AG09309 (cell line): ENCODE measurements around the gene POM121C.
"Not testable (repeated sequence)": the region's sequence is repeated elsewhere in the genome, so short reads cannot be mapped to it uniquely, and the experiment has no call there.

ENCODE experiments used
- DNase-seq: peaks from one replicate; pipeline ENCODE4 v3.0.0-alpha.2; 2010; ENCODE audit warnings: low read depth
- H3K4me3 ChIP-seq: 2 replicates; pipeline ENCODE4 v1.5.1; 2011; ENCODE audit warnings: mild to moderate bottlenecking, low read depth, low read length, moderate library complexity; ENCODE audit not compliant: control insufficient read depth

POM121C gene

DNA sequence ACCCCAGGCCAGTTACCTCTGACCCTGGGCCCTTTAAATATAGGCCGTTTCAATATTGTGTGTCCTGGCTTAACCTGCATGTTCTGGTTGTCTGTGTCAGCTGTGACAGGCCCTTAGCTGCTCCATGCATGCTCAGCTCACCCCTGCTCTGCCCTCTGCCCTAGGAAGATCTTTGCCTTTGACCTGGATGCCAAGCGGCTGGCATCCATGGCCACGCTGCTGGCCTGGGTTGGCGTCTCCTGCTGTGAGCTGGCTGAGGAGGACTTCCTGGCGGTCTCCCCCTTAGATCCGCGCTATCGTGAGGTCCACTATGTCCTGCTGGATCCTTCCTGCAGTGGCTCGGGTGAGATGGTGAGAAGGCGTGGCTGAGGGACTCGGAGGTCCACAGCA, 70.7 kb downstream of the POM121C start:
- not testable (repeated sequence) for DNase-seq, H3K4me3 ChIP-seq

DNA sequence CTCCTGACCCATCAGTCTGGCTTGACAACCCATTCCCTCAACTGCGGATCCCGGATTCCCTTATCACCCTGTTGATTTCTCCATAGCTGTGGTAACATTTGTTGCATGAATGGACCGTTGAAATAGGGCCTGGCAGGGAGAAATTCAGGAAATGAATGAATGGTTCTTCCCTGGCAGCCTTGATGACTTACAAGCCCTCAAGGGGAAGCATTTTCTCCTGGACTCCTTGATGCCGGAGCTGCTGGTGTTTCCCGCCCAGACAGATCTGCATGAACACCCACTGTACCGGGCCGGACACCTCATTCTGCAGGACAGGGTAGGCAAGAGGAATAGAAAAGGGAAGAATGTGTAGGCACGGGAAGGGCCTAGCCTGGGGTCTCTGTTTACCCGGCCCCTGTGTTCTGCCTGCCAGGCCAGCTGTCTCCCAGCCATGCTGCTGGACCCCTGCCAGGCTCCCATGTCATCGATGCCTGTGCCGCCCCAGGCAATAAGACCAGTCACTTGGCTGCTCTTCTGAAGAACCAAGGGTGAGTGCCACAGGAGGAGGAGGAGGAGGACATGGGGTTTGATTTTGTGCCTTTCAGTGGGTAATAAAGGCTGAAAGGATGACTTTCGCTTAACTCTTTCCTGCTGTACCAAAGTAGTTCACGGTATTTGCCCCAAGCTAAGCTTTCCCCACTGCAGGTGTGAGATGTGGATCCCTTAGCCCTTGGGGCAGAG, 71.2 kb downstream of the POM121C start:
- not testable (repeated sequence) for H3K4me3 ChIP-seq, DNase-seq

DNA sequence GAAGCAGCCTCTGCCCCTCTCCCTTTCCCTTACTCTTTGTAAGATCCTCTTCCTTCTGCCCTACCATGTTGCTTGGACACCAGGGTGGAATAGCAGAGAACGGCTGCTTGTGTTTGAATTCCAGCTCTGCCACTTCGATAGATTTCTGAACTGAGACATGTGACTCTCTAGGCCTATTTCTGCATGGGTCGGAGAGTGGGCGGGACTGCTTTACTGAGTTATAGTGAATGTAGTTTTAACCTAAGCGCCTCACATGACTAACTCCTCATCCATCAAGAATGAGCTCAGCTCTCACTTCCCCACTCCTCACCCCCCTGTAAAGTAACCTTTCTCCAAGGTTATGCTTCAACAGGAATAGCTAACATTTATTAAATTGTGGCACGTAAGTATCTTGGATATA, 71.9 kb downstream of the POM121C start:
- not testable (repeated sequence) for DNase-seq, H3K4me3 ChIP-seq

DNA sequence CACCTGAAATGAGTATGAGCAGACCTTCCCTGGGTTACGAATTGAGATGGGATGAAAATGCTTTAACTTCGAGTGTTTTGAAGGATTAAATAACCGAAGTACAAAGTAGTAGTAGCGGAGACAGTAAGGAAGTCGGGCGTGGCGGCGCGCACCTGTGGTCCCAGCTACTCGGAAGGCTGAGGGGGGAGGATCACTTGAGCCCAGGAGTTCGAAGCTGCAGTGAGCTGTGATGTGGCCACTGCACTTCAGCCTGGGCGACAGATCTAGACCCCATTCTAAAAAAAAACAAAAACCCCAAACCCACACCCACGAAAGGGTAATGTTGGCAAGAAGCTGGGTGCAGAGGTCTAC, 75.3 kb downstream of the POM121C start:
- not testable (repeated sequence) for H3K4me3 ChIP-seq, DNase-seq

DNA sequence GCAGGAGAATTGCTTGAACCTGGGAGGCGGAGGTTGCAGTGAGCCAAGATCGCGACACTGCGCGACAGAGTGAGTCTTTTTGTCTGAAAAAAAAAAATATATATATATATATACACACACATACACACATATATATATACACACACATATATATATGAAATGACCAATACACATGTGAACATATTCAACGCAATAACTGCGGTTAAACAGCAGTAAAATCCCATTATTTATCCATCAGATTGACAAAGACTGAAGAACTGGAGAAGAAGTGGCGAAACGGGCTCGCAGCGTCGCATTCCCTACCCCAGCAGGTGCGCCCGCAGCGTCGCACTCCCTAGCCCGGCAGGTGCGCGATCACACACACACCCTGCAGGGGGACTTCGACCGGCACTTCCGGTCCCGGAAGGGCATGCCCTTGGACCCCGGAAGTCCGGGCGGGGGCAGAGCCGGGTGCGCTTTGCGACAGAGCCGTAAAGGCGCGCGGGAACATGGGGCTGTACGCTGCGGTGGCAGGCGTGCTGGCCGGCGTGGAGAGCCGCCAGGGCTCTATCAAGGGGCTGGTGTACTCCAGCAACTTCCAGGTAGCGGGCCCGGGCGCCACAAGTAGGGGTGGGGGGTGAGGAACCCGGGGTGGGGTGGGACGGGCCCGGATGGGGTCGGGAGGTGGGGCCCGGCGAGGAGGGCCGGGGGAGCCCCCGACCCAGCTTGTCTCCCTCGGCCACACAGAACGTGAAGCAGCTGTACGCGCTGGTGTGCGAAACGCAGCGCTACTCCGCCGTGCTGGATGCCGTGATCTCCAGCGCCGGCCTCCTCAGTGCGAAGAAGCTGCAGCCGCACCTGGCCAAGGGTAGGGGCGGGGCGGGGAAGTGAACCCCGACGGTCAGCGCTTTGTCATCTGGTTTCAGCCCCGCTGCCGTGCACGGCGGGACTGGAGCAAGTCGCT, 75.9 kb downstream of the POM121C start:
- H3K4me3 ChIP-seq = peak overlapping the region; percentile 34
- DNase-seq = not testable (repeated sequence)

DNA sequence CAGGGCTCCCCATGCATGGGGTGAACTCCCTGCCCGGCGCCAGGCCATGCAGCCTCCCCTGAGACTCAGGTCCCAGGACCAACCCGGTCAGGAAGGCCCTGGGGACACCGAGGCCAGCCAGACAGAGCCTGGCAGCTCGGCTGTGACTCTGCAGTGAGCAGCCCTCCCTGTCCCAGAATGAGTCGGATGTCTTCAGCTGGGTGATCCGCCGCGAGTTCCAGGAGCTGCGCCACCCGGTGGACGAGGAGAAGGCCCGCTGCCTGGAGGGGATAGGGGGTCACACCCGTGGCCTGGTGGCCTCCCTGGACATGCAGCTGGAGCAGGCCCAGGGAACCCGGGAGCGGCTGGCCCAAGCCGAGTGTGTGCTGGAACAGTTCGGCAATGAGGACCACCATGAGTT, 81.4 kb downstream of the POM121C start:
- not testable (repeated sequence) for DNase-seq, H3K4me3 ChIP-seq

DNA sequence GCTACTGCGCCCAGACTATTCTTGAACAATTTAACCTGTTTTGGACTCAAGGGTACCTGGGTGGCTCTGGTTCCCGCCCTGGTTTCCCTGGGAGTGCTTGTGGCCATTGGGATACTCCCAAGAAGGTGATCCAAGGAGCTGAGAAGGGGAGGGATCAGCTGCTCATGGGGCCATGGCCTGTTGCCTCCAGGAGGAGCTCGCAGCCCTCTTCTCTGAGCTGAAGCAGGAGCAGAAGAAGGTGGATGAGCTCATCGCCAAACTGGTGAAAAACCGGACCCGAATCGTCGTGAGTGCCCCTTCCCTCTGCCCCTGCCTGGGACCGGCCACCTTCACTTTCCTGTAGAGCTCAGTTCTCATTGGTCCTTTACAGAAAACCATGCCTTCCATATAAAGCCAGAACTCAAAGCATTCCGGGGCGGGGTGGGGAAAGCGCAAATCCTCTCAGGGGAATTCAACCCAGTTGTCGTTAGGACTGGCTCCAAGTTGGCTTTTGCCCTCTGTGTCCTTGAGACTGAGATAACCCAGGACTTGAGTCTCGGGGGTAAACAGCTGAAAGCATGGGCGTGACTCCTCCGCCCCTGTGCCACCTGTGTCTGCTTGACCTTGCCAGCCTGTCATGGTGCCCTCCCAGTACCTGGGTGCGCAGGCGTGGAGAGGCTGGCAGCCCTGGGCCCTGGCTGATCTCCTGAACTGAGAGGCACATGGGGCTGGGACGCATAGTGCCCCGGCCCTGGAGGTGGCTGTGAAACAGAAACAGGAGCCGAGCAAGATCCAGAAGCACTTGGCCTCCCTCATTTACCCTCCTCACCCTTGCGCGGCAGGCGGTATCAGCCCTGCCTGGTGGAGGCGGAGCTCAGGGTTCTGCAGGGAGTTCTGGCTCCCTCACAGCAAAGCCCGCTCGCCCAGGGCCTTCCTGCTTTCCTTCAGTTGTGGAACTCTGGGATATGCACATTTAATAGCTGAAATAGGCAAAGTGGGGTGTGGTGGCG, 82.3 kb downstream of the POM121C start:
- DNase-seq, H3K4me3 ChIP-seq: not testable (repeated sequence)

DNA sequence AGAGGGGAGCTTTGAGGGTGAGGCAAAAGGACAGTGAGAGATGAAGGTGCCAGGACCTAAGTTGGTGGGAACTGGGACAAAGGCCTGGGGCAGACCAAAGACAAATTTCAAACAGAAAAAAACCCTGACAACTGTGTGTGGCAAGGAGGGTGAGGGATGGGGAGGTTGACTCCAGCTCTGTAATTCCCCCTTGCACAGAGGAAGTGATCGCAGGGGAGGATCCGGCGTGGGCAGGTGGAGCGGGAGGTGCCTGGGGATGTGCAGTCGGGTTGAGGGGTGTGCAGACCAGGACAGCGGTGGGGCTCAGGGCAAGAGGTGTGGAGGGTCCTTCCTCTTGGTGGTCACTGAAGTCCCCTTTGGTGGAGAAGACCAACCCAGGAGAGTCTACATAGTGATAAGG, 85.5 kb downstream of the POM121C start:
- not testable (repeated sequence) for H3K4me3 ChIP-seq, DNase-seq

DNA sequence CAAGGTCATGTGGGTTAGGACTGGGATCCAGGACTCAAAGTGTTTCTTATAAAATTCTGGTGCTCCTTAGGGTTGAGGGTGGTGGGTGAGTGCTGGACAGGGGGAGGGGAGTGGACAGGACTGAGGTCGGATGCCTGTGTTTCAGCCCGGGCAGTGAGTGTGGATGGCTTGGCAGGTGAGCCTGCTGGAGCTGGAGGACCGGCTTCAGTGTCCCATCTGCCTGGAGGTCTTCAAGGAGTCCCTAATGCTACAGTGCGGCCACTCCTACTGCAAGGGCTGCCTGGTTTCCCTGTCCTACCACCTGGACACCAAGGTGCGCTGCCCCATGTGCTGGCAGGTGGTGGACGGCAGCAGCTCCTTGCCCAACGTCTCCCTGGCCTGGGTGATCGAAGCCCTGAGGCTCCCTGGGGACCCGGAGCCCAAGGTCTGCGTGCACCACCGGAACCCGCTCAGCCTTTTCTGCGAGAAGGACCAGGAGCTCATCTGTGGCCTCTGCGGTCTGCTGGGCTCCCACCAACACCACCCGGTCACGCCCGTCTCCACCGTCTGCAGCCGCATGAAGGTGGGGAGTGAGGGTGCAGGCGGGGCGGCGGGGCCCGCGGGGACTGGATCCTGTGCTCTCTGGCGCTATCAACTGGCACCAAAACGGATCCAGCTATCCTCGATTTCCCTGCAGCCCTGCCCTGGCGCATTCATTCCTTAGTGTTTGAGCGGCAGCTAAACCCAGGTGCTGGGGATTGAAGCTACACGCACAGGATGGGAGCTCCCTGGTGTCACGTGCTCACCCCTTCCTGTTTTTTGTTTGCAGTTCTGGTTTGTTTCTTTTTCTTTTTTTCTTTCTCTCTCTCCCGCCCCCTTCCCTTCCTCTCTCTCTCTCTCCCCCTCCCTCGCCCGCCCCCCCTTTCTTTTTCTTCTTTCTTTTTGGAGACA, 87.1 kb downstream of the POM121C start:
- DNase-seq = not testable (repeated sequence)

DNA sequence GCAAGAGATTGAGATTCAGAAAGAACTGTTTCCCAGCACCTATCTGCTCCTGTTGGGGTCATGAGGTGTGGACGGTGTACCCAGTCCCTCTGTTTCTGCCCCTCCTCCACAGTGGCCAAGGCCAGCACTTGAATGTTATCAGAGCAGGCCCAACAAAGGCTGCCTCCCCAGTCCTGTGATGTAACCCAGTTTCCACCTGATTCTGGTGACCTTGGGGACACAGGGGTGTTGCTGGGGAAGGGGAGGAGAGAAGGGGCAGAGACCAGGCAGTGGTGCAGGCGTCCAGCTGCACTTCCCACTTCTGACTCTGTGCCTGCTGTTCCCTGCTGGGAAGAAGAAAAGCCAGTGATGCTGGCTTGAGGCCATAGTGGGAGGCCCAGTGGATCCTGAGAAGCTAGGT, 88.2 kb downstream of the POM121C start:
- not testable (repeated sequence) for DNase-seq, H3K4me3 ChIP-seq

More for the DNA sequence above, 87.1 kb downstream of the POM121C start:
- not testable (repeated sequence) for H3K4me3 ChIP-seq

DNA sequence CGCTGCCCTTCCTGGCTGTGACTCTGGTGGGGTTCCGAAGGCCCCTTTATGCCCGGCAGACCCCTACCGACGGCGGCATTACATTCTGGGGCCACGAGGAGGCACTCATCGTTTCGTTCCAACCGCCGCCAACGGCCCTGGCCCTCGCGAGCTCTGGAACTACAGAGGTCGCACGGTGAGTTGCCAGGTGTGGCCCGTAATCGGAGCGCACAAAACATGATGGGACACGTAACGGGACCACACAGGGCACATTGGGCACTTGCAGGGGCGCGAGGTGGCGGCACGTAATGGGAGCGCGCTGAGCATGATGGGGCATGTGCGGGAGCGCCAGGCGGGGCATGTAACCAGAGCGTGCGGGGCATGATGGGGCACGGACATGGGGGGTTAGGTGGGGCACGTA, 90.8 kb downstream of the POM121C start, which contains the start of gene TRIM73:
Gene TRIM73 (plus strand): TSS at position 301 of the 400 bp plus-strand sequence. CDS start 3,305 bp downstream, outside the sequence.
- not testable (repeated sequence) for DNase-seq

DNA sequence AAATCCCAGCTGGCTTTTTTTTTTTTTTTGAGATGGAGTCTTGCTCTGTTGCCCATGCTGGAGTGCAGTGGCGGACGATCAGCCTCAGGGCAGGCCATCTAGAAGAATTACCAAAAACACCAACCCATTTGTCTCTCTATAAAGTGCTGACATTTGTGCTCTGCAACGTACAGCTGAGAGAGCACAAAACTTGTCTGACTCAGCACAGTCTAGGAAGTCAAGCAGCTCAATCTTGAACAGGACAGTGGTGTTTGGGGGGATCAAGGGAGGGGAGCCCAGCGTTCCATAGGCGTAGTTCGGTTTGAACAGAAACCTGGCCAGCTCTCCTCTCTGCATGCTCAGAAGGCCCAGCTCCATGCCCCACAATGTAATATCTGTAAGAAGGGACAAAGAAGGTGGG, 92.9 kb downstream of the POM121C start:
- DNase-seq, H3K4me3 ChIP-seq: not testable (repeated sequence)

More for the DNA sequence above, 90.8 kb downstream of the POM121C start, which contains the start of gene TRIM73:
- not testable (repeated sequence) for H3K4me3 ChIP-seq

DNA sequence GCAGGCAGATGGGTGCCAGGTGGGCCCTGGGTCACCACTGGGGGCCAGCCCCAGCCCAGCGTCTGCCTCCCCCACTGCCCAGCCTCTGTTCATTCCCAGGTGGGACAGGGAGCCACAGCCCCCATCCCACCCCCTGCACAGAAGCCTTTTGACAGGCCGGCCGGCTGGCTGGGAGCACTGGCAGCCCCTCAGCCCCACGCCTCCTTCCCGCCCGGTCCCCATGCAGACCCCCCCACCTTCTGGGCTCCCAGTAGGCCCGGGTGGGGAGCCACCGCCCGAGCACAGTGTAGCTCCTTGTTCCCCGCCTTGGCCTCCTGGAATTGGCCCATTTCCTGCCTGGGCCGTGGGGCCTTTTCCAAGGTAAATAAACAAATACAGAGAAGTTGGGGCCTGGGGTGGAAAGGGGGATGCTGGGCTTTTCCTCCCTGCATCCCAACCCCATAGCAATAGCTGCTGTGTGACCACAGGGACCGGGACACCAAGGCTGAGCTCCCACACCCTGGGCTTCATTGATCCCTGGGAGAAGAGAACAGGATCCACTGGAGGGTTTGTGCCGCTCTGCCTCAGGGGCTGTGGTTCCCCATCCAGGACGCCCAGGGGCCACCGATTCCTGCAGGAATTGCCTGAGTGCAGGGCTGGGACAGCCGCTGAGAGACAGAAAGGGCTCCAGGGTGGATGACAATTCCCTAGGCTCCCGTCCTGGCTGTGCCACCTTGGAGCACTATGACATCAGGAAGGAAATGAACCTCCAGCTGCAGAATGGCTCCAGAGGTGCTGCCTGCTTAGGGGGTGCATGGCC, 111.4 kb downstream of the POM121C start:
- H3K4me3 ChIP-seq, DNase-seq: not testable (repeated sequence)

DNA sequence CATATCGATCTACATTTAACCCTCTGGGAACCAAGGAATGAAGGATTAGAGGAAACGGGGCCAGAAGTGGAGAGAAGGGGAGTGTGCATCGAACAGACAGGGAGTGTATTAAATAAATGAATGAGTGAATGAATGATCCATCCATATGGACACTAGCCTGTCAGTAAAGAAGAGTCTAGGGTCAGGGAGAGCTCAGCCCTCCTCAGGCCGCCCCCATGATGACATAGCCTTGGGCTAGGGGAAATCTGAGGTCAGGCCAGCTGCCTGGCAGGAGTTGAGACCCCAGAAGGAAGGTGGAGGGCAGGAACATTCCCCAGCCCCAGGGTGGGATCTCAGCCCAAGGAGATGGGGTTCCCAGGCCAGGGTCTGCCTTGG, 112.0 kb downstream of the POM121C start:
- not testable (repeated sequence) for DNase-seq, H3K4me3 ChIP-seq

DNA sequence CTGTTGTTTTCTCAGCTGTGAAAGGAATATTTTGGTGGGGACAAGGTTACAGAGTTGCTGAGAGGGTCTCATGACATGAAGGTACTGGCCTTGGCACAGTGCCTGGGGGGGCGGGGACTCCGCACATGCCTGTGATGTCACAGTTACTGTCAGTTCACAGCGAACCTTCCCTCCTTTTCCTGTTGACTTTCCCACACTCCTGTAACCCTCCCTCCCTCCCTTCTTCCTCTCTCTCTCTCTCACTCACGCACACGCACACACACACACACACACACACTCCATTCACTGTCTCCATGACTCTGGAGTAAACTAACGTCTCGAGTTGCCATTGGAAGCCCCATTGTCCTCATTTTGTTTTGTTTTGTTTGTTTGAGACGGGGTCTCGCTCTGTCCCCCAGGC, 118.8 kb downstream of the POM121C start:
- not testable (repeated sequence) for H3K4me3 ChIP-seq, DNase-seq
